Posterior vena cava (tissue), 2 donors: ENCODE measurements around the gene ANK2. TPM values are rescaled to one million over a fixed set of nuclear protein-coding genes. Genes with fewer than 3 reads are reported as not detected.
A peak's percentile ranks its signal among the peaks of the same experiment; 100 is the strongest.

ENCODE experiments used
- DNase-seq: peaks from one replicate; pipeline ENCODE4 v3.0.0-alpha.2; 2020; ENCODE audit warnings: low spot score
- intact Hi-C, 2 donors: fragments of 100-400 bp; cut with DNase I; formaldehyde crosslinking; loops; one replicate each; pipeline versions ENCODE4 v1.14.1 to v1.14.2; 2022 to 2023
- total RNA-seq, 2 donors: library from RNA; stranded (reverse); fragmentation: NEBNext Ultra II Directional; extraction: Animal tissue kit (Norgen Biotek cat#: 25700); gene quantifications; one replicate each; pipeline ENCODE4 v1.2.1, GENCODE V29; 2021
- donor health status: DM: yes; HTN: yes; CAD: no.
- donor health status: DM: yes; HTN: yes; CAD: no.

The ANK2 gene
- total RNA-seq, 2 donors from 2014 or later: 161 to 163 TPM

- DNase-seq: no peak
- intact Hi-C loops: no loop called here
These were observed 261.6 kb downstream of the ANK2 start for GRCh38 chr4:113311047-113311446.

- no peak for DNase-seq
- intact Hi-C loops: no loop called here
These were observed 263.1 kb downstream of the ANK2 start for GRCh38 chr4:113312529-113312928.

- DNase-seq: no peak
- intact Hi-C loops: no loop called here
These were observed 265.0 kb downstream of the ANK2 start for GRCh38 chr4:113314426-113314825.

- intact Hi-C loops: no loop called here
- peak; percentile 70 for DNase-seq
These were observed 267.4 kb downstream of the ANK2 start for GRCh38 chr4:113316879-113317278.

- intact Hi-C loops: no loop called here
- DNase-seq: no peak
These were observed 268.1 kb downstream of the ANK2 start for GRCh38 chr4:113317523-113317922.

- intact Hi-C loops: no loop called here
- no peak for DNase-seq
These were observed 273.3 kb downstream of the ANK2 start for GRCh38 chr4:113322736-113323135.

- no peak for DNase-seq
- intact Hi-C loops: no loop called here
These were observed 276.6 kb downstream of the ANK2 start for GRCh38 chr4:113325876-113326615.

- intact Hi-C loops: no loop called here
- no peak for DNase-seq
These were observed 278.0 kb downstream of the ANK2 start for GRCh38 chr4:113327494-113327893.

GRCh38 chr4:113328514-113328913 is 279.1 kb downstream of the ANK2 start:
- intact Hi-C loops: no loop called here
- no peak for DNase-seq

GRCh38 chr4:113330200-113330599 is 280.7 kb downstream of the ANK2 start:
- DNase-seq: no peak
- intact Hi-C loops: no loop called here

GRCh38 chr4:113331811-113332210 is 282.4 kb downstream of the ANK2 start:
- intact Hi-C loops: no loop called here

GRCh38 chr4:113332701-113333100 is 283.2 kb downstream of the ANK2 start:
- intact Hi-C loops: no loop called here
- DNase-seq: no peak

More at GRCh38 chr4:113331811-113332210, 282.4 kb downstream of the ANK2 start:
- no peak for DNase-seq

GRCh38 chr4:113335746-113336145 is 286.3 kb downstream of the ANK2 start:
- intact Hi-C loops: no loop called here
- peak; percentile 50 for DNase-seq

- intact Hi-C loops: no loop called here
- DNase-seq: no peak
These were observed 287.1 kb downstream of the ANK2 start for GRCh38 chr4:113336556-113336955.

- no peak for DNase-seq
- intact Hi-C loops: no loop called here
These were observed 290.0 kb downstream of the ANK2 start for GRCh38 chr4:113339430-113339813.

- intact Hi-C loops: no loop called here
- no peak for DNase-seq
These were observed 294.6 kb downstream of the ANK2 start for GRCh38 chr4:113344100-113344499.

GRCh38 chr4:113347245-113347644 is 297.8 kb downstream of the ANK2 start:
- DNase-seq: no peak
- intact Hi-C loops: no loop called here

- DNase-seq: no peak
- intact Hi-C loops: no loop called here
These were observed 300.0 kb downstream of the ANK2 start for GRCh38 chr4:113349430-113349829.

- intact Hi-C loops: no loop called here
- DNase-seq: no peak
These were observed 301.1 kb downstream of the ANK2 start for GRCh38 chr4:113350576-113350975.

GRCh38 chr4:113355550-113356371 is 306.3 kb downstream of the ANK2 start:
- intact Hi-C loops: no loop called here
- peak; percentile 81 for DNase-seq

- no peak for DNase-seq
- intact Hi-C loops: no loop called here
These were observed 307.0 kb downstream of the ANK2 start for GRCh38 chr4:113356453-113356852.
